Gastroesophageal sphincter (tissue), 3 donors: Measurements from ENCODE around the gene OST4.

ENCODE experiments used
- POLR2A ChIP-seq, 2 donors: fragments of 450-650 bp; IDR thresholded peaks; one replicate each; pipeline ENCODE4 v1.6.1; 2017; ENCODE audit warnings: antibody characterized with exemption in 2 of 2, mild to moderate bottlenecking in 2 of 2, moderate library complexity in 1 of 2
- TF ChIP-seq, protein P1 (sequence below), 4 experiments: fragments of 200-600 bp in 2 of 4; fragments of 450-650 bp in 2 of 4; sonication (generic) in 1 of 4; IDR thresholded peaks; one replicate each; pipeline ENCODE4 v1.5.1; 2017 to 2019; ENCODE audit warnings: antibody characterized with exemption in 4 of 4, mild to moderate bottlenecking in 2 of 4, moderate library complexity in 2 of 4

DNA sequence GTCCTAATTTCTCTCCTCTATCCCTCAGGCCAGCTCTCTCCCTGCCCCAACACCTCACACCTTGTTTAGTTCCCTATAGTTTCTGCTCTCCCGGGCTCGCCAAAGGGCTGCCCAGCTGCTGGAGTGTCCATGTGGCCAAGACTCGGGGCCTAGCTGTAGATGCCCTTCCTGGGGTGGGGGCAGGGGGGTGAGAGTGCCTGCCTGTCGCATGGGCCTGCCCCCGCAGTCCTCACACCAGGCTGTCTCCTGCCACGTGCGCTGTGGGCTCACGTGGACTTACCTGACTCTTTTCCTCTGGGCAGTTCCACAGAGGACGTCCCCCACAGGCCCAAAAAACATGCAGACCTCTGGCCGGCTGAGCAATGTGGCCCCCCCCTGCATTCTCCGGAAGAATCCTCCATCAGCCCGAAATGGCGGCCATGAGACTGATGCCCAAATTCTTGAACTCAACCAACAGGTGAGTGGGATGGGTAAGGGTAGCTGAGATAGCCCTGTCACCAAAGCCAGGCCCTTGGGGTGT lies 46.1 kb downstream of the OST4 start:
- TF ChIP-seq, protein P1, sequence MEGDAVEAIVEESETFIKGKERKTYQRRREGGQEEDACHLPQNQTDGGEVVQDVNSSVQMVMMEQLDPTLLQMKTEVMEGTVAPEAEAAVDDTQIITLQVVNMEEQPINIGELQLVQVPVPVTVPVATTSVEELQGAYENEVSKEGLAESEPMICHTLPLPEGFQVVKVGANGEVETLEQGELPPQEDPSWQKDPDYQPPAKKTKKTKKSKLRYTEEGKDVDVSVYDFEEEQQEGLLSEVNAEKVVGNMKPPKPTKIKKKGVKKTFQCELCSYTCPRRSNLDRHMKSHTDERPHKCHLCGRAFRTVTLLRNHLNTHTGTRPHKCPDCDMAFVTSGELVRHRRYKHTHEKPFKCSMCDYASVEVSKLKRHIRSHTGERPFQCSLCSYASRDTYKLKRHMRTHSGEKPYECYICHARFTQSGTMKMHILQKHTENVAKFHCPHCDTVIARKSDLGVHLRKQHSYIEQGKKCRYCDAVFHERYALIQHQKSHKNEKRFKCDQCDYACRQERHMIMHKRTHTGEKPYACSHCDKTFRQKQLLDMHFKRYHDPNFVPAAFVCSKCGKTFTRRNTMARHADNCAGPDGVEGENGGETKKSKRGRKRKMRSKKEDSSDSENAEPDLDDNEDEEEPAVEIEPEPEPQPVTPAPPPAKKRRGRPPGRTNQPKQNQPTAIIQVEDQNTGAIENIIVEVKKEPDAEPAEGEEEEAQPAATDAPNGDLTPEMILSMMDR (IDR thresholded peaks at IDR 0.05), result no peak
- no peak for TF ChIP-seq POLR2A (IDR thresholded peaks at IDR 0.05)
